GM13977 (cell line): ENCODE measurements around the gene SOCS6.

Source experiments
- DNase-seq: peaks from one replicate; pipeline ENCODE4 v3.0.0; 2012; ENCODE audit warnings: low spot score
- in situ Hi-C: fragments of 300-500 bp; cut with MboI; formaldehyde crosslinking; loops from one replicate; pipeline ENCODE4 v1.12.0; 2022; ENCODE audit warnings: low sequenced_read_pairs, low pct_unique_long_range_greater_than_20kb, mixed read lengths, inconsistent platforms; ENCODE audit not compliant: unreplicated experiment
- TF ChIP-seq, protein P1 (sequence below): IDR thresholded peaks from 2 replicates; pipeline ENCODE4 v1.5.1; 2012; ENCODE audit warnings: mild to moderate bottlenecking, control low read depth; ENCODE audit not compliant: insufficient read depth; ENCODE audit errors: extremely low read depth, missing control alignments

SOCS6 gene

DNA sequence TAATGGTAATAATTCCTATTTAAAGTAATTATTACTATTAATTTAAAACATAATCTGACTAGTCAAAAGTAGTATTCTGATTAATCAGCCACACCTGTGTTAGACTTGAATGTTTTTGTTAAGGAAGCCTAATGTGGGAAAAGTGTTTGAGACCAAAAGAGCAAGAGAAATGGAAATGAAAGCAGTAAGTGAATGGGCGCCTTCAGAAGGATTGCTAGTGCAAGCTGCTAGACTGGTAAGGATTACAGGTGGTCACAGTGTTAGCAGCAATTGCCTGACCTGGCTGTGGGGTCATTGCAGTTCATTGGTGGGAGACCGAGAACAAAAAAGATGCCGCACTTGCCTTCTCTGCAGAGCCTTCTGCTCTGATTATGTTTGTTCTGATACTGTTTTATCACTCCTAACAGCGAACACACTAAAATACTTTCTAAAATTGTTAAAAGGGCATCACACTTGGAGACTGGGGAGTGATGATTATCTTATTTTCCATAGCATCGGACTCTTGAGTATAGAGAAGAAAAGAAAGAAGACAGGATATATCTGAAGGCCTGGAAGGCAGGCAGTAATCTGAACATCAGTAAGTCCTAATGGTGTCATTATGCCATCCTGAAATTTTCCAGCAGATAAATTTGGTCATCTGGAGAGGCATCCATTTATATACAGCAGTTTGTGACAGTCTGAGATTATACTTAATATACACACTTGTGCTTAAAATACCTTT lies 5.8 kb downstream of the SOCS6 start:
- no peak for DNase-seq
- TF ChIP-seq, protein P1, sequence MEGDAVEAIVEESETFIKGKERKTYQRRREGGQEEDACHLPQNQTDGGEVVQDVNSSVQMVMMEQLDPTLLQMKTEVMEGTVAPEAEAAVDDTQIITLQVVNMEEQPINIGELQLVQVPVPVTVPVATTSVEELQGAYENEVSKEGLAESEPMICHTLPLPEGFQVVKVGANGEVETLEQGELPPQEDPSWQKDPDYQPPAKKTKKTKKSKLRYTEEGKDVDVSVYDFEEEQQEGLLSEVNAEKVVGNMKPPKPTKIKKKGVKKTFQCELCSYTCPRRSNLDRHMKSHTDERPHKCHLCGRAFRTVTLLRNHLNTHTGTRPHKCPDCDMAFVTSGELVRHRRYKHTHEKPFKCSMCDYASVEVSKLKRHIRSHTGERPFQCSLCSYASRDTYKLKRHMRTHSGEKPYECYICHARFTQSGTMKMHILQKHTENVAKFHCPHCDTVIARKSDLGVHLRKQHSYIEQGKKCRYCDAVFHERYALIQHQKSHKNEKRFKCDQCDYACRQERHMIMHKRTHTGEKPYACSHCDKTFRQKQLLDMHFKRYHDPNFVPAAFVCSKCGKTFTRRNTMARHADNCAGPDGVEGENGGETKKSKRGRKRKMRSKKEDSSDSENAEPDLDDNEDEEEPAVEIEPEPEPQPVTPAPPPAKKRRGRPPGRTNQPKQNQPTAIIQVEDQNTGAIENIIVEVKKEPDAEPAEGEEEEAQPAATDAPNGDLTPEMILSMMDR = no peak
- in situ Hi-C loops = no loop called here

DNA sequence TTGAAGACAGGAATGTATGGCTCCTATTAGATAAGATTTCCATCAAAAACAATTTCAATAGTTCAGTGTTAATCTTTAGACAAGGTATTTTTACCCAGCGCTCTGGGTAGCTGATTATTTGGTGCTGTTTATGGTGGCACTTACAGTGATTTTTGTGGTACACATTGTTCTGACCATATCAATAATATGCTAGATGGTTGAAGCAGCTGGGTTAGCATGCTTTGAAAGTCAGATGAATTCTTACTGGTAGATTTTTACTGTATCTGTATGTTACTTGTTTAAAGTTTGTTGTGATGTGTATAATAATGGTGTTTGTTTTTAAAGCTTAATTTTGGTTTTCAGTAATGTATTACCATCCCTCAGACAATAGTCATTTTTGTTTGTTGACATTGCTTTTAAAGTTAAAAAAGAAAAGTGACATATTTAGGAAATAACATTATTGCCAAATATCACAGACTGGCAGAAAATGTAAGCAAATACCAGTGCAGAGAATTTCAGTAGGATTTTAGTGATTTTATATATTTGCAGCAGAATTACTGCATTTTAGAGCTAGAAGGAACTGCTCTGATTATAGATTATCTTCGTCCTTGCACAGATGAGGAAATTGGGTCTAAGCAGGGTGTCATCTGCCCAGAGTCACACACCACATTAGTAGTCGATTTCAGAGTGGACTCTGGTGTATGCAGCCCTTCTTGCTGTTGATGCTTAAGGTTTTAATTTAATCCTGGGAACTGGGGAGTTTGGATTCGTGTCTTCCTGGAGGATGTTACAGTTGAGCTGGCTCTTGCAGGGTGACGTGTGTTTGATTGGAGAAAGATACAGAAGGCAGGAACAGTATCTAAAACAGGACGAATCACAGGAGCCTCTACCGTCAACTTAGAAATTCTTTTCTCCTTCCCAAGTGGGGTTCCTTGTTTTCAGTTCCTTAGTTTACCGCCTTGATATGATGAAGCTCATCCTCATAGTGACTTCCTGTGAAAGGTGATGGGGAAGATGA lies 6.6 kb downstream of the SOCS6 start:
- no peak for DNase-seq
- TF ChIP-seq, protein P1 = no peak
- in situ Hi-C loops = no loop called here

DNA sequence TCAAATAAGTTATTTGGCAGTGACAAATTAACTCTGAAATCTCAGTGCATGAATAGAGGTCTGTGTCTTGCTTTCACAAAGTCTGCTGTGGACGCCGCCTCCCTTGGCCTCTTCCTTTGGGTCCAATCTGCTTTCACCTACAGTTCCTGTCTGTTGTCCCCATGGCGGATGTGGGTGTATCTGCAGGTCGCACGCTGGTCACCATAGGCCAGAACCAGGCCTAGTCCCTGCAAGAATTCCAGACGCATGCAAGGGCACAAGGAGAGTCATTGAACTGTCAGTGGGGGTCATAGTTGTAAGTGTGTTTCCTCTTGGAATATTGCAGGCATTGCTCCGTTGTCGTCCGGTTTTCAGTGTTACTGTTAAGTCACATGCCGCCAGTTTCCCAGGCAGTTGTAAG lies 7.4 kb downstream of the SOCS6 start:
- in situ Hi-C loops = no loop called here
- TF ChIP-seq, protein P1 = no peak
- DNase-seq = no peak

DNA sequence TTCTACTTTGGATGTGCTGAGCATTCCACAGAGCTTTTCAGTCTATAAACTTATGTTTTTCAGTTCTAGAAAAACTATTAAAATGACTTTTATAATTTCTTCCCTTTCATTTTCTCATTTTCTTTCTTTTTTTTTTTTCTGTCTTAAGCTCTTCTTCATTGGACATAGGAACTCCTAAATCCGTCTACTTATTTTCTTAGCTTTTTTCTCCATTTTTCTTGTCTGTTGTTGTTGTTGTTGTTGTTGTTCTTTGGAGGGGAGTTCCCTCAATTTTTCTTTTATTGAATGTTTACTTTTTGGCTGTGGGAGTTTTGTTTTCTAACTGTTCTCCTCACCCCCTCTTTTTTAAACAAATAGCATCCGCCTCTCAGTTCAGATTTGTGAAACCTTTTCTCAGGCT lies 7.9 kb downstream of the SOCS6 start:
- no peak for DNase-seq
- TF ChIP-seq, protein P1 = no peak
- in situ Hi-C loops = no loop called here

DNA sequence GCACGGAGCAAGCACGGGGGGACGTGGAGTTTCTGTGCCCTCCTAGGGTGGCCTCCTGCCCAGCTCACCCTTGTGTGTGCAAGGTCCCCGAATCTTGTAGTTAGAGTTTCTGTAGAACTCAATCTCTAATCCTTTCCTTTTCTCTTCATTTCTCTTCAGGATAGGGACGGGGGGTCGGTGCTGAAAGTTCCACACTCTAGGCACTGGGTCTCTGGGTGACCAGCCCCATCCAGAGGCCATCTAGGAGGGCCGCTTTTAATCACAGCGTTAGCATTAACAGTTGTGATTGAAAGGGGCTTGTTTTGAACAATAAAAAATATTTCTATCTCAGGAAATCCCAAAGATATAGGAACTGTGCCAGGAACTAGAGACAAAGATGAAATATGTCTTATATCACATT lies 10.5 kb downstream of the SOCS6 start:
- DNase-seq = no peak
- in situ Hi-C loops = no loop called here
- TF ChIP-seq, protein P1 = no peak

DNA sequence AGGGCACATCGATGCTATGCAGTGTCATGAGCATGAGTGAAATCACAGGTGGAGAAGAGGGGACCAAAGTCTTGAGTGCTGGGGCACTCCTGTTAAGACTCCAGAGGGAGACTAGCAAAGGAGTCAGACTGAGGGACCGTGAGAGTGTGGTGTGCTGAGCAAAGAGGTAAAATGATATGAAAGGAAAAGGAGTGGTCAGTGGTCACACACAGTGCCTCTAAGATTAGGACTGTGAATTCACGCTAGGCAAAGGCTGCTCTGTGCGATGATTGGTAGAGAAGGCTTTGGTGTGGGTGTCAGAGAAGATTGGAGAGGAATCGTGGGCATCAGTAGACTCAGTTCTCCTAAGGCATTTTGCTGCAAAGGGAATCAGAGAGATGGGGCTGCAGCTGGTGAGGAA lies 12.8 kb downstream of the SOCS6 start:
- TF ChIP-seq, protein P1 = no peak
- in situ Hi-C loops = no loop called here
- DNase-seq = no peak
